GM12873 (cell line): Measurements from ENCODE around the gene SLC45A3.
A peak's percentile ranks its signal among the peaks of the same experiment; 100 is the strongest.

ENCODE experiments used
- TF ChIP-seq, protein P1 (sequence below): IDR thresholded peaks from 2 replicates; pipeline ENCODE4 v1.5.1; 2012; ENCODE audit warnings: low read depth, mild to moderate bottlenecking, moderate library complexity, low read length, control low read depth; ENCODE audit not compliant: insufficient read depth; ENCODE audit errors: missing control alignments

SLC45A3 gene

DNA sequence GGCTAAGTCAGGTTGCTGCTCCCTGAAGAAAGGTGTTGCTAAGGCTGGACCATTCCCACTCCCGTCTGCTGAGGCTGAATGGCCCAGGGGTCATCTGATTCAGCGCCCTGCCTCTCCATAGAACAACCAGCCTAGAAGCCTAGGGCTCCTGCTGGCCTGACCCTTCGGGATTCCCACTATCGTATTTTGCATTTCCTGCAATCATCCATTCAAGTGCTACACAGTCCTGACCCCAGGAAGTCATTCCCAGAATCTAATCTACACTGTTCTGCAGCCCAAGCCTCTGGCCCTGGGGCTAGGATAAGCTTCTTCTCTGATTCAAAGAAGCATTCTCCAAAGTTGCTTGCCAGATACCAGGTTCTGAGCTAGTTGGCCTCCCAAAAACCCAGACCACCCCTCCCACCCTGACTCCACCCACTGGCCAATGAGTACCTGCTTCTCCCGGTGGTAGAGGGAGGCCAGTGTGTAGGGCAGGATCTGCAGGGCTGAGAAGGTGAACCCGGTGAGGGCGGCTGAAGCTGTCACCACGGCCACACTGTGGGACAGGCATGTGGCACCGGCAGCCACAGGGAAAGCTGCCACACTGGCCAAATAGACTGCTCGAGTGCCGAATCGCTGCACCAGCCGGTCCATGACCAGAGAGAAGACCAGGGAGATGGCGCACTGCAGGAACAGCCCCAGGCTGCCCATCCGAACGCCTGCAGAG lies 18.7 kb downstream of the SLC45A3 start:
- TF ChIP-seq, protein P1, sequence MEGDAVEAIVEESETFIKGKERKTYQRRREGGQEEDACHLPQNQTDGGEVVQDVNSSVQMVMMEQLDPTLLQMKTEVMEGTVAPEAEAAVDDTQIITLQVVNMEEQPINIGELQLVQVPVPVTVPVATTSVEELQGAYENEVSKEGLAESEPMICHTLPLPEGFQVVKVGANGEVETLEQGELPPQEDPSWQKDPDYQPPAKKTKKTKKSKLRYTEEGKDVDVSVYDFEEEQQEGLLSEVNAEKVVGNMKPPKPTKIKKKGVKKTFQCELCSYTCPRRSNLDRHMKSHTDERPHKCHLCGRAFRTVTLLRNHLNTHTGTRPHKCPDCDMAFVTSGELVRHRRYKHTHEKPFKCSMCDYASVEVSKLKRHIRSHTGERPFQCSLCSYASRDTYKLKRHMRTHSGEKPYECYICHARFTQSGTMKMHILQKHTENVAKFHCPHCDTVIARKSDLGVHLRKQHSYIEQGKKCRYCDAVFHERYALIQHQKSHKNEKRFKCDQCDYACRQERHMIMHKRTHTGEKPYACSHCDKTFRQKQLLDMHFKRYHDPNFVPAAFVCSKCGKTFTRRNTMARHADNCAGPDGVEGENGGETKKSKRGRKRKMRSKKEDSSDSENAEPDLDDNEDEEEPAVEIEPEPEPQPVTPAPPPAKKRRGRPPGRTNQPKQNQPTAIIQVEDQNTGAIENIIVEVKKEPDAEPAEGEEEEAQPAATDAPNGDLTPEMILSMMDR, result no peak

DNA sequence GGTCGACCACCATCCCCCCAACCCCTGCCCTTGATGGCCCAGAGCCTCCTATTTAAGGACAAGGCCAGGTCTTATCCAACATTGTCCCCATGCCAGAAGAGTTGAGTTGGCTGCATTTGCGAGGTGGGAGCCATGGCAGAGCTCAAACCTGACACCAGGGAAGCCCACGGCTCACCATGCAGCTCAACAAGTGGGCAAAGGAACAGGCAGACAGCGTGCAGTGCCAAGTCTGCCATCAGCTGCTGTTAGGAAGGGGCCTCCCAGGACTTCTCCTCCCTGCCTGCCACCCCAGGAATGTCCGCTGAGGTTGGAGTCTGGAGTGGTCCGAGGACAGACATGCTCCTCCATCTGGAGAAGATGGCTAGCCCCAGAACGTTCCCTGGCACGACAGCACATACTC lies 19.9 kb downstream of the SLC45A3 start:
- TF ChIP-seq, protein P1, result no peak

DNA sequence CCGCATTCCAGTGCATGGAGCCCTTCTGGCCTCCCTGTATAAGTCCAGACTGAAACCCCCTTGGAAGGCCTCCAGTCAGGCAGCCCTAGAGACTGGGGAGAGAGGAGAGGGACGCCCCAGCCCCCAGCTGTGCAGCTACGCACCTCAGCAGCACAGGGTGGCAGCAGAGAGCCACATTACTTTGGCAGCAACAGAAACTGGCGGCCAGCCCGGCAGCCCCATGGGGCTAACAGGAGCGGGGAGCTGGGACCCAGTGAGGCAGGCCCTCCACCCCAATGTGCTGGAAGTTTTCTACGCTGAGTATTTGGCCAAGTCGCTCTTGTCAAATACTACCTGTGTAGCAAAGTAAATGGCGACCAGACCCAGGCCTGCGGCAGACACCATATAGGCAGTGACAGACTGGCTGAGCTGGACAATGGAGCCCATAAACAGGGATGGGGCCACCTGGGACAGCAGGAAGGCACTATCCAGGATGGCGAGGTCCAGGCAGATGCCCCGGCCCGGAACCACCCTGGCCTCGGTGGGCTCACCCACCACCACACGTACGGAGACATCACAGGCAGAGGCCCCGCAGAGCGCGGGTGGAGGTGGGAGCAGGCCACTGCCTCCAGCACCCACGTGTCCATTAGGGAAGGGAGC lies 21.2 kb downstream of the SLC45A3 start:
- TF ChIP-seq, protein P1, result peak; percentile 95

DNA sequence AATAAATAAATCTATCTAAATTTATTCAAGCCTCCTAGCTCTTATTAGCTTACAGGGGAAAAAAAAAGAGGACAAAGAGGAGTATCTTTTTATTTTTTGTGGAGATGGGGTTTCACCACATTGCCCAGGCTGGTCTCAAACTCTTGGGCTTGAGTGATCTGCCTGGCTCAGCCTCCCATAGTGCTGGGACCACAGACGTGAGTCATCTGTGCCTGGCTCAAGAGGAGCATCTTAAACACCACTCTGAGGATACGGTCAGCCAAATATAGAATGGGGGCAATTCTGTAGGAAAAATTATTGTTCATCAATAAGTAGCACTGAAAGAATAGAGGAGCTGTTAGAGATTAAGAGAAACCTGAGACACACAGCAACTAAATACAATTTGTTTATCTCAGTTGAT lies 24.1 kb downstream of the SLC45A3 start:
- TF ChIP-seq, protein P1, result no peak

DNA sequence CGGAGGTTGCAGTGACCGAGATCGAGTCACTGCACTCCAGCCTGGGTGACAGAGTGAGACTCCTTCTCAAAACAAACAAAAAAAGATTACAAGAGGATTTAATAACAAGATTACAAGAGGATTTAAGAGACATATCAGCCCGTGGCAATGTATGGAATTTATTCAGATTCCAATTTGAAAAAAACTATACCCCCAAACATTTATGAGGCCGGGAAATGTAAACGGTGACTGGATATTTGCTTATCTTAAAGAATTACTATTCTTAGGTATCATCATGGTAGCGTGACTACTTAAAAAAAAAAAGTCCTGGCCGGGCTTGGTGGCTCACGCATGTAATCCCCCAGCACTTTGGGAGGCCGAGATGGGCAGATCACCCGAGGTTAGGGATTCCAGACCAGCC lies 27.3 kb downstream of the SLC45A3 start:
- TF ChIP-seq, protein P1, result no peak

DNA sequence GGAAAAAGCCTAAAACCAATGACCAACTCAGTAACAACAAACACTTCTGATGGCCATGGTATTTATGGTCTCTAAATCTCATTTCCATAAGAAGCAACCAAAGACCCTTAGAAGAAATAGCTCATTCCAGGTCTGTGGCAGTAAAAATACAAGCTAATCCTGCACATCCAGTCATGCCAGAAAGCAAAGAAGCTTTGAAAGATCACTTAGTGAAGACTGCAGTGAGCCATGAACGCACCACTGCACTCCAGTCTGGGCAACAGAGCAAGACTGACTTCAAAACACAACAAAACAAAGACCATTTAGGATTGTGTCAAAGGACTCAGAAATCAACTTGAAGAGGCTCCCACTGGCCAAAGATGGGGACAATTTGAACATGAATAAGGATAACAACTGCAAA lies 30.1 kb downstream of the SLC45A3 start:
- TF ChIP-seq, protein P1, result no peak

DNA sequence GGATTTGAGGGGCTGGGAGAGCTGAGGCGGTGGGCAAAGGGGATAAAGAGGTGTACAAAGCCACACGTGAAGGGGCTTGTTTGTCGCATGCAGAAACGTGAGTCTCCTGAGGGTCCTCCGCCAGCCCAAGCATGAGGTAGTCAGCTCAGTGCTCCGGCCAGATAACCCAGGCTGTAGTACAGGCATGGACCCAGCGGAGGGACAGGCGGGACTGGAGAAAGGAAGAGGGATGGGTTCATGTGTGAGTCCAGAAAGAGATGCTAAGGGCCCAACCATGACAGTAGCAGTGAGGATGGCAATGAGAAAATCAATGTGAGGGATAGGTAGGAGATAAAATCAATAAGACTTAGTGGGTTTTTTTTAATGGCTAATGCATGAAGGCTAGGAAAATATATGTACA lies 34.8 kb downstream of the SLC45A3 start:
- TF ChIP-seq, protein P1, result no peak
